Endodermal cell (in vitro differentiated cells): ENCODE results near the gene SYPL1. TPM values are rescaled to one million over a fixed set of nuclear protein-coding genes. Genes with fewer than 3 reads are reported as not detected.

ENCODE experiments used
- DNase-seq: peaks from one replicate; pipeline ENCODE4 v3.0.0-alpha.2; 2017
- H3K27ac ChIP-seq: 2 replicates; pipeline ENCODE4 v1.5.1; 2013; ENCODE audit warnings: mild to moderate bottlenecking, low read depth, low read length, moderate library complexity
- H3K27me3 ChIP-seq: 2 replicates; pipeline ENCODE4 v1.6.1; 2013; ENCODE audit warnings: mild to moderate bottlenecking, low read length, moderate library complexity; ENCODE audit not compliant: insufficient read depth, control insufficient read depth, poor library complexity, severe bottlenecking
- H3K36me3 ChIP-seq: 2 replicates; pipeline ENCODE4 v1.7.0; 2013; ENCODE audit warnings: mild to moderate bottlenecking, low read length, moderate library complexity; ENCODE audit not compliant: control insufficient read depth, insufficient read depth
- H3K4me1 ChIP-seq: one replicate; pipeline ENCODE4 v1.7.0; 2013; ENCODE audit warnings: low read length; ENCODE audit not compliant: control insufficient read depth, insufficient read depth
- H3K4me3 ChIP-seq: 2 replicates; pipeline ENCODE4 v1.5.1; 2013; ENCODE audit warnings: mild to moderate bottlenecking, low read length, moderate library complexity
- H3K9ac ChIP-seq: 2 replicates; pipeline ENCODE4 v1.6.1; 2013; ENCODE audit warnings: mild to moderate bottlenecking, low read length, moderate library complexity; ENCODE audit not compliant: poor library complexity, severe bottlenecking; ENCODE audit errors: extremely low read depth
- H3K9me3 ChIP-seq: 2 replicates; pipeline ENCODE4 v1.6.1; 2013; ENCODE audit warnings: mild to moderate bottlenecking, low read length, moderate library complexity; ENCODE audit not compliant: control insufficient read depth
- H3K27ac Mint-ChIP-seq: 2 replicates; pipeline ENCODE4 v1.8.0; 2020; ENCODE audit warnings: mixed read lengths
- H3K27me3 Mint-ChIP-seq: 2 replicates; pipeline ENCODE4 v1.8.0; 2021; ENCODE audit warnings: mild to moderate bottlenecking, mixed read lengths; ENCODE audit not compliant: insufficient read depth
- H3K36me3 Mint-ChIP-seq: 2 replicates; pipeline ENCODE4 v1.8.0; 2020; ENCODE audit warnings: low read depth, mixed read lengths
- H3K4me1 Mint-ChIP-seq: 2 replicates; pipeline ENCODE4 v1.8.0; 2020; ENCODE audit warnings: mixed read lengths
- H3K4me3 Mint-ChIP-seq: 2 replicates; pipeline ENCODE4 v1.8.0; 2020; ENCODE audit warnings: mild to moderate bottlenecking, moderate library complexity, mixed read lengths
- H3K9me3 Mint-ChIP-seq: 2 replicates; pipeline ENCODE4 v1.8.0; 2020; ENCODE audit warnings: mild to moderate bottlenecking, mixed read lengths
- CTCF ChIP-seq: fragments of 200-600 bp; sonication (generic); conservative IDR thresholded peaks from 2 replicates; pipeline ENCODE4 v1.5.0; 2021; ENCODE audit warnings: antibody characterized with exemption, mild to moderate bottlenecking
- WGBS, 2 experiments: methylation state at CpG; one replicate each; pipeline versions ENCODE4 v1.1.5 to v1.1.7; 2013; ENCODE audit warnings: missing lambda C conversion rate in 2 of 2, mixed read lengths in 1 of 2; ENCODE audit not compliant: insufficient coverage in 1 of 2, insufficient read length in 1 of 2; 5-methylcytosine and 5-hydroxymethylcytosine counted together
- total RNA-seq, 2 donors: library from RNA; stranded (reverse); fragmentation: NEBNext Ultra II Directional in 1 of 2; extraction: Animal tissue kit (Norgen Biotek cat#: 25700) in 1 of 2; gene quantifications; 2 replicates in 1 of 2; 3 replicates in 1 of 2; pipeline ENCODE4 v1.2.1, GENCODE V29; 2021

Gene SYPL1
- total RNA-seq, 2 donors from 2014 or later = 74.8 to 76.7 TPM

GRCh38 chr7:106112972-106113421, 885 bp upstream of the SYPL1 start:
- Histone ChIP-seq H3K27me3 (no peaks in the 10 kb centered on the region), H3K4me3 (peak overlapping the region; percentile 83), H3K27ac (no peak overlapping the region), H3K4me1 (peaks cover 6% of the 10 kb centered on the region), H3K9me3 (no peaks in the 10 kb centered on the region), H3K9ac (peak overlapping the region; percentile 66), H3K36me3 (no peaks in the 10 kb centered on the region)
- WGBS, 2 experiments = 81 to 87% methylated on average over 15 to 17 of the region's 17 CpGs
- peak overlapping the region; percentile 88 for H3K27ac Mint-ChIP-seq
- no peak for TF ChIP-seq CTCF
- DNase-seq = peak; percentile 57
- no peaks in the 10 kb centered on the region for H3K36me3 Mint-ChIP-seq
- no peaks in the 10 kb centered on the region for H3K27me3 Mint-ChIP-seq
- no peaks in the 10 kb centered on the region for H3K9me3 Mint-ChIP-seq
- H3K4me3 Mint-ChIP-seq = peak overlapping the region; percentile 79
- H3K4me1 Mint-ChIP-seq = peaks cover 36% of the 10 kb centered on the region

DNA sequence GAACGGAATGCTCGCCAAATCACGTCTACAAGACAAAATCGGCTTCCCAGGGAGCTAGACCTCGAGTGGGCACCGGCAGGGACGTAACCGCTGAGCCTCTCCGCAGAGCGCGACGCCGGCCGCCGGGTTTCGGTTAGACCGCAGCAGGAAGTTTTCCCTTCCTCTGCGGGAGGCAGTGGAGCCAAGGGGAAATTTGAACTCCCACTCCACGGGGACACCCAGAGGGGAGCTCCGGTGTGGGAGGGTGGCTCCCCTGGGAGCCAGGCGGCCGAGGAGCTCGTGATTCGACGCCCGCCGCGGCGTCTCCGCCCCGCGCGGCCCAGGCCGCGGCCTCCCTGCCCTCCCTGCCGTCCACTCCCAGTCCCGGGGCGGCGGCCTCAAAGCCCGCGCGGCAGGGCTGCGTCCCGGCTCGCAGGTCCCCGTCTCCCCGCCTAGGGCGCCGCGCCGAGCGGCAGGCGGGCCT, 426 bp downstream of the SYPL1 start:
- H3K9me3 Mint-ChIP-seq = no peaks in the 10 kb centered on the region
- Histone ChIP-seq H3K4me1 (peaks cover 6% of the 10 kb centered on the region), H3K36me3 (no peaks in the 10 kb centered on the region), H3K27ac (peak overlapping the region; percentile 76), H3K9ac (peak overlapping the region; percentile 74), H3K4me3 (peak overlapping the region; percentile 89), H3K9me3 (no peaks in the 10 kb centered on the region), H3K27me3 (no peaks in the 10 kb centered on the region)
- H3K4me3 Mint-ChIP-seq = peak overlapping the region; percentile 79
- TF ChIP-seq CTCF = no peak
- H3K4me1 Mint-ChIP-seq = peaks cover 36% of the 10 kb centered on the region
- peak overlapping the region; percentile 80 for H3K27ac Mint-ChIP-seq
- 0% methylated on average over 6 to 53 of the region's 53 CpGs for WGBS, 2 experiments
- no peaks in the 10 kb centered on the region for H3K36me3 Mint-ChIP-seq
- DNase-seq = no peak
- no peaks in the 10 kb centered on the region for H3K27me3 Mint-ChIP-seq

DNA sequence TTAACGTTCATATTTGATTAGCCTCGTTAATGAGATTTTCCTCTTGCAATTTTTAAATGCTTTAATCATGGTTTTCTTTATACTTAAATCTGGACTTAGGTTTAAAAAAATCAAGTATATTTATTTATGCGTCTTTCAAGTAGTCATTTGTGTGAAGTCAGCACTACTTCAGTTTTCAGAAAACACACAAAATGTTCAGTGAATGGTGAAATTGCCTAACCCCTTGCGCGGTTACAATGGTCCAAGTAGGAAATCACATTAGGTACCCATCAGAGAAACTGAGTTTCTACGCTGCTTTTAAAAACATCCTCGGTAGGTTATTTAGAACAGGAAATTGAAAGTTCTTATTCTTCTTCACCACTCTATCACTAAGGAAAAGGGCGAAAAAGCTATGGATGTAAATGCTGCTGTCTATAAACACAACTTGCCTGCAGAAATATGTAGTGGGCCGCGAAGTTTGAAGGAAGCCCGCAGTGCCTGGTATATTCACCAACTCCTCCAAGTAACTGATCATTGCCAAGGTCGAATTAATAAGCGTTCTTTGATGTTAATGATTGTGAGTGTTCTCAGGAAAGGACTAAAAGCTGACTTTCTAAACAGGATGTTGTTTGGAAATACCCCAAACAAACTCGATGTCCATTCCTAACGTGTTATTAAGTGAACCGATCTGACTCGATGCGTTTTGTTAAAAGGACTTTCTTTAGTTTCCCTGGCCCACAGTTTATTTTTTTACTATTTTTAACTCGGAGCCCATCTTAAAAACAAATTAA, 1.0 kb downstream of the SYPL1 start:
- Histone ChIP-seq H3K36me3 (no peaks in the 10 kb centered on the region), H3K4me3 (peak overlapping the region; percentile 89), H3K27me3 (no peaks in the 10 kb centered on the region), H3K27ac (no peak overlapping the region), H3K4me1 (peaks cover 6% of the 10 kb centered on the region), H3K9ac (peak overlapping the region; percentile 74), H3K9me3 (no peaks in the 10 kb centered on the region)
- peak overlapping the region; percentile 80 for H3K27ac Mint-ChIP-seq
- H3K4me3 Mint-ChIP-seq = peak overlapping the region; percentile 79
- H3K36me3 Mint-ChIP-seq = no peaks in the 10 kb centered on the region
- no peaks in the 10 kb centered on the region for H3K9me3 Mint-ChIP-seq
- H3K4me1 Mint-ChIP-seq = peaks cover 36% of the 10 kb centered on the region
- H3K27me3 Mint-ChIP-seq = no peaks in the 10 kb centered on the region
- 20 to 26% methylated on average over 11 to 19 of the region's 19 CpGs for WGBS, 2 experiments
- no peak for DNase-seq
- no peak for TF ChIP-seq CTCF
